GM18867 (cell line): ENCODE measurements around the gene MALAT1.
A peak's percentile ranks its signal among the peaks of the same experiment; 100 is the strongest.
"Not testable (repeated sequence)": the region's sequence is repeated elsewhere in the genome, so short reads cannot be mapped to it uniquely, and the experiment has no call there.

ENCODE experiments used
- ATAC-seq: cut with Tn5 transposase; IDR thresholded peaks from one replicate; pipeline ENCODE4 v1.9.1; 2021; ENCODE audit warnings: mild to moderate bottlenecking, moderate library complexity; ENCODE audit not compliant: unreplicated experiment

The MALAT1 gene

DNA sequence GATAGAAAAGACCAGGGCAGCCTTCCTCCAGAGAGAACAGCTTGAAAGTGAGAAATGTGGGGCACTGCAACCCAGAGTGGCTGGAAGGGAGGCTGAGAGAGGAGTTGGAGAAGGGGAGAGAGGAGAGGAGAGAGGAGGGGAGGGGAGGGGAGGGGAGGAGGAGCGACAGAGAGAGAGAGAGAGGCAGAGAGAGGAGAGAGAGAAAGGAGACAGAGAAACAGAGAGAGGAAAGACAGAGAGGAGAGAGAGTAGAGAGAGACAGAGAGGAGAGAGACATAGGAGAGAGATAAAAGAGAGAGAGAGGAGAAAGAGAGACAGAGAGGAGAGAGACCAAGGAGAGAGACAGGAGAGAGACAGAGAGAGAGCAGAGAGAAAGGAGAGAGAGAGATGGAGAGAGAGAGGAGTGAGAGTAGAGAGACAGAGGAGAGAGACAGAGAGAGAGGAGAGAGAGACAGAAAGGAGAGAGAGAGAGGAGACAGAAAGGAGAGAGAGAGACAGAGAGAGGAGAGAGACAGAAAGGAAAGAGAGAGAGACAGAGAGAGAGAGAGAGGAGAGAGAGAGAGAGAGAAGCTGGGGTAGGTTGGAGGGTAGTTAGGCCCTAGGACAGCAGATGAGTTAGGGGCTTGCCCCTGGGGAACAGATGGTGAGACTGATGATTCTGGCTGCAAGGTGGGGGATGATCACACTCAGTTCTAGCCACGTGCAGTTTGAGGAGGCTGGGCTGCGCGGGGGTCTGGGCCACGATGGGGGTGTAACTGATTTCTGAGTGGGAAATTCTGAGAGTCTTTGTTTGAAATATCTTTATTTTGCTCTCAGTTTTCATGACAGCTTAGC is 17.5 kb downstream of the MALAT1 start:
- no peak for ATAC-seq

DNA sequence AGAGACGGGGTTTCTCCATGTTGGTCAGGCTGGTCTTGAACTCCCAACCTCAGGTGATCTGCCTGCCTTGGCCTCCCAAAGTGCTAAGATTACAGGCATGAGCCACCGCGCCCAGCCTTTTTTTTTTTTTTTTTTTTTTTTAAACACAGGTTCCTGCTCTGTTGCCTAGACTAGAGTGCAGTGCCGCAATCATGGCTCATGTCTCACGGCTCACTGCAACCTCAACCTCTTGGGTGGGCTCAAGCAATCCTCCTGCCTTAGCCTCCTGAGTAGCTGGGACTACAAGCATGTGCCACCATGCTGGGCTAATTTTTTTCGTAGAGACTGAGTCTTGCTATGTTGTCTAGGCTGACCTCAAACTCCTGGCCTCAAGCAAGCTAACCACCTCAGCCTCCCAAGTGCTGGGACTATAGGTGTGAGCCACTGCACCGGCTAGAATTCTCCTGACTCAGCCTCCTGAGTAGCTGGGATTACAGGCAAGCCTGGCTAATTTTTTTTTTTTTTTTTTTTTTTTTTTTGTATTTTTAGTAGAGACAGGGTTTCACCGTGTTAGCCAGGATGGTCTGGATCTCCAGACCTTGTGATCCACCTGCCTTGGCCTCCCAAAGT is 20.2 kb downstream of the MALAT1 start:
- ATAC-seq = not testable (repeated sequence)

DNA sequence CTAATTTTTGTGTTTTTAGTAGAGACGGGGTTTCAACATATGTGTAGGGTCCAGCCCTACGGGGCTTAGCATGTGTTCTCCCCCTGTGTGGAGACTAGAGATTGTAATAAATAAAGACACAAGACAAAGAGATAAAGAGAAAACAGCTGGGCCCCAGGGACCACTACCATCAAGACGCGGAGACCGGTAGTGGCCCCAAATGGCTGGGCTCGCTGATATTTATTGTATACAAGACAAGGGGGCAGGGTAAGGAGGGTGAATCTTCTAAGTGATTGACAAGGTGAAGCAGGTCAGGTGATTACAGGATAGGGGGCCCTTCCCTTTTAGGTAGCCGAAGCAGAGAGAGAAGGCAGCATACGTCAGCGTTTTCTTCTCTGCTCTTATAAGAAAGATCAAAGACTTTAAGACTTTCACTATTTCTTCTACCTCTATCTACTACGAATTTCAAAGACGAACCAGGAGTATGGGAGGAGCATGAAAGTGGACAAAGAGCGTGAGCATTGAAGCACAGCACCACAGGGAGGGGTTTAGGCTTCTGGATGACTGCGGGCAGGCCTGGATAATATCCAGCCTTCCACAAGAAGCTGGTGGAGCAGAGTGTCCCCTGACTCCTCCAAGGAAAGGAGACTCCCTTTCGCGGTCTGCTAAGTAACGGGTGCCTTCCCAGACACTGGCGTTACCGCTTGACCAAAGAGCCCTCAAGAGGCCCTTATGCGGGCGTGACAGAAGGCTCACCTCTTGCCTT is 23.1 kb downstream of the MALAT1 start:
- not testable (repeated sequence) for ATAC-seq

DNA sequence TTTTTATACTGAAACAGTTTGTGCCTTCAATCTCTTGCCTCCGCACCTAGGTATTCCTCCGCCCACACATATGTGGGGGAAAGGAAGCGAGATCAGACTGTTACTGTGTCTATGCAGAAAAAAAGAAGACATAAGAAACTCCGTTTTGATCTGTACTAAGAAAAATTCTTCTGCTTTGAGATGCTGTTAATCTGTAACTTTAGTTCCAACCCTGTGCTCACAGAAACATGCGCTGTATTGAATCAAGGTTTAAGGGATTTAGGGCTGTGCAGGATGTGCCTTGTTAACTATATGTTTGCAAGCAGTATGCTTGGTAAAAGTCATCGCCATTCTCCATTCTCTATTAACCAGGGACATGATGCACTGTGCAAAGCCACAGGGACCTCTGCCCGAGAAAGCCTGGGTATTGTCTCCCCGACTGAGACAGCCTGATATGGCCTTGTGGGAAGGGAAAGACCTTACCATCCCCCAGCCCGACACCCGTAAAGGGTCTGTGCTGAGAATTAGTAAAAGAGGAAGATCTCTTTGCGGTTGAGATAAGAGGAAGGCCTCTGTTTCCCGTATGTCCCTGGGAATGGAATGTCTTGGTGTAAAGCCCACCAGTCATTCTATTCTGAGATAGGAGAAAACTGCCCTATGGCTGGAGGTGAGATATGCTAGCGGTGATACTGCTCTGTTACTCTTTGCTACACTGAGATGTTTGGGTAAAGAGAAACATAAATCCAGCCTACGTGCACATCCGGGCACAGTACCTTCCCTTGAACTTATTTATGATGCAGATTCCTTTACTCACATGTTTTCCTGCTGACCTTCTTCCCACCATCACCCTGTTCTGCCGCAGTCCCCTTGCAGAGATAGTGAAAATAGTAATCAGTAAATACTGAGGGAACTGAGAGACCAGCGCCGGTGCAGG is 24.1 kb downstream of the MALAT1 start:
- ATAC-seq = not testable (repeated sequence)

DNA sequence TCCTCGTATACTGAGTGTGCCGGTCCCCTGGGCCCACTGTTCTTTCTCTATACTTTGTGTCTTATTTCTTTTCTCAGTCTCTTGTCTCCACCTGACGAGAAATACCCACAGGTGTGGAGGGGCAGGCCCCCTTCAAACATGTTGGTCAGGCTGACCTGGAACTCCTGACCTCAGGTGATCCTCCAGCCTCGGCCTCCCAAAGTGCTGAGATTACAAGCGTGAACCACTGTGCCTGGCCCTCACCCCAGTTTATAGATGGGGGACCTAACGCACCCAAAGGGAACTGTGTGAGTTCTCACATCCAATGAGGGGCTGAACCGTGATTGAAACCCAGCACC is 24.8 kb downstream of the MALAT1 start:
- not testable (repeated sequence) for ATAC-seq

DNA sequence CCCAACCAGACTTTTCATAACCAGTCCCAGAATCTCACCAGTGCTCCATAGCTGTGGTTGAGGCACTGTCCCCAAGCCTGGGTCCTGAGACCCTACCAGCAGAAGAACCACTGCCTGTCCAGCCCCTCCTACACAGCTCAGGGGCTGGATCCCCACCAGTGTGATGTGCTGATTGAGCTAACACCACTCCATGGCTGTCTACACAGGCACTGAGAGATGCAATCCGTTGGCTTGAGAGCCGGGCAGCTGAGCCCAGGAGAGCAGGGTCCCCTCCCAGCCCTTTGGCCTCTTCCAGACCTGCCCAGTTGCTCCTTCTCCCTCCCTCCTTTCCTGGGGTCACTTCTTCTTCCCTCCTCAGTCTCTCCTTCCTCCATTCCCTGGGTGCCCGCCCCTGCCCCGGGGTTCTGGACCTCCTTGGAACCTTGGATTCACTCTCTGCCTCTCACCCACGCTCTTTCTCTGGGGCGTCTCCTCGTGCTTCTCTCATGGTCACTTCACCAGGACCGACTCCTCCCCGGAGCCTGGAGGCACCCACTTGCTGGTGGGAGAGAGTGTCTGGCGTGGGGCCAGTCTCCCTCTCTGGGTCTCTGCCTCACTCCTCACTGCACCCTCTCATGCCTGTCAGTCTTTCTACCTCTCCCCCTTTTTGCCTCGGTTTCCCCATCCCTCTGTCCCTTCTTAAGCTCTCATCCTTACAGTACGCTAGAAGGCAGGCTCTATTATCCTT is 25.3 kb downstream of the MALAT1 start:
- no peak for ATAC-seq

DNA sequence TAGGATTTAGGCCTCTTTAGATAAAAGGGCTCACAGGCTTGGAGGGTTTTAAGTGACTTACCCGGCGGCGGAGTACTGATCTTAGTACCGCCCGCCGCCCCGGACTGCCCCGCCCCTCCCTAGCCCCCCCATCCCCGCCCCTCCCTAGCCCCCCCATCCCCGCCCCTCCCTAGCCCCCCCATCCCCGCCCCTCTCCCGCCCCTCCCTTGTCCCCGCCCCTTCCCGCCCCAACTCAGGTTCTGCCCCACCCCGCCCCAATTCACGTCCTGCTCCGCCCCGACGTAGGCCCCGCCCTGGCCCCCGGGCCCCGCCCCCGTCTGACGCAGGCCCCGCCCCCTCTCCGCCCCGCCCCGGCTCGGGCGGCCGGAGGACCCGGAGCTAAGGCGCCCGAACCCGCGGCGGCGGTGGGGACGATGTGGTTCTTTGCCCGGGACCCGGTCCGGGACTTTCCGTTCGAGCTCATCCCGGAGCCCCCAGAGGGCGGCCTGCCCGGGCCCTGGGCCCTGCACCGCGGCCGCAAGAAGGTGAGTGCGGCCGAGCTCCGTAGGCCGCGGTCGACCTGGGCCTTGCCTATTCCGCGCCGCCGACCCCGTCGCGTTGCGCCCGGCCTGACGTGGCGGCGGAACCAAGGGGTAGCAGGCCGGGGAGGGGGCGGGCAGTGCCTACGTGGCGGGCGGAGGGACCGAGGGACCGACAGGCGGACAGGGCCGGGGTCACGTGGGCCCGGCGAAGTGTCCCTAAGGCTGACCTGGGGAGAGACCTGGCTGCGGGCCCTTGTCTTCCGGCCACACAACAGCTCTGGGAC is 26.1 kb downstream of the MALAT1 start, which contains the start of gene SCYL1:
SCYL1 (plus strand) TSS at position 343 of the 805 bp plus-strand sequence; CDS start at position 414, 71 bp downstream.
- peak; percentile 60 for ATAC-seq

DNA sequence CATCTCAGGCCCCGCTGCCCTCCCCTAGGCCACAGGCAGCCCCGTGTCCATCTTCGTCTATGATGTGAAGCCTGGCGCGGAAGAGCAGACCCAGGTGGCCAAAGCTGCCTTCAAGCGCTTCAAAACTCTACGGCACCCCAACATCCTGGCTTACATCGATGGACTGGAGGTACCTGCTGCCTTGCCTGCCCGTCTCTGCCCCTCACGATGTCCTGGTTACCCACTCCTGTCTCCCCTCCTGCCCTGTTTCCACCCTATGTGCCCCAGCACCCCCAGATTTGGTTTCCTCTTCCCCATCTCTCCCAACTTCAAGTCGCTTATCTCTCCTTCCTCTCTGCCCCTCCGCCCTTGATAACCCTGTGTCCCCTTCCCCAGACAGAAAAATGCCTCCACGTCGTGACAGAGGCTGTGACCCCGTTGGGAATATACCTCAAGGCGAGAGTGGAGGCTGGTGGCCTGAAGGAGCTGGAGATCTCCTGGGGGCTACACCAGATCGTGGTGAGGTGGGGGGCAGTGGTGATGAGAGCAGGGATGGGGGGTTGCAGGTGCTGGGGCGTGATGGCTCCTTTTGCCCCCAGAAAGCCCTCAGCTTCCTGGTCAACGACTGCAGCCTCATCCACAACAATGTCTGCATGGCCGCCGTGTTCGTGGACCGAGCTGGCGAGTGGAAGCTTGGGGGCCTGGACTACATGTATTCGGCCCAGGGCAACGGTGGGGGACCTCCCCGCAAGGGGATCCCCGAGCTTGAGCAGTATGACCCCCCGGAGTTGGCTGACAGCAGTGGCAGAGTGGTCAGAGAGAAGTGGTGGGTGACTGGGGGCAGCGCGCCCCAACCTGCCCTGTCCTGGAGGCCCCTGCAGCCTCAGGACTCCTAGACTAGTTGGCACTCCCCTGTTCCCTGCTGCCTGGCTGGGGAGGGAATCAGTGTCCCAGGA is 27.0 kb downstream of the MALAT1 start:
- no peak for ATAC-seq

DNA sequence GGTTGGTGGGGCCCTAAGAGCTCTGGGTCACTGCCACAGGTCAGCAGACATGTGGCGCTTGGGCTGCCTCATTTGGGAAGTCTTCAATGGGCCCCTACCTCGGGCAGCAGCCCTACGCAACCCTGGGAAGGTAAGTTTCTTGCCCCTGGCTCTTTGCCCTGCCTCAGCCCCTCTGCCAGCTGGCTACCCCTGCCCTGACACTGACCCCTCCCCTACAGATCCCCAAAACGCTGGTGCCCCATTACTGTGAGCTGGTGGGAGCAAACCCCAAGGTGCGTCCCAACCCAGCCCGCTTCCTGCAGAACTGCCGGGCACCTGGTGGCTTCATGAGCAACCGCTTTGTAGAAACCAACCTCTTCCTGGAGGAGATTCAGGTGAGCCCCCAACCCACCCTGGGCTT is 27.9 kb downstream of the MALAT1 start:
- ATAC-seq = no peak

DNA sequence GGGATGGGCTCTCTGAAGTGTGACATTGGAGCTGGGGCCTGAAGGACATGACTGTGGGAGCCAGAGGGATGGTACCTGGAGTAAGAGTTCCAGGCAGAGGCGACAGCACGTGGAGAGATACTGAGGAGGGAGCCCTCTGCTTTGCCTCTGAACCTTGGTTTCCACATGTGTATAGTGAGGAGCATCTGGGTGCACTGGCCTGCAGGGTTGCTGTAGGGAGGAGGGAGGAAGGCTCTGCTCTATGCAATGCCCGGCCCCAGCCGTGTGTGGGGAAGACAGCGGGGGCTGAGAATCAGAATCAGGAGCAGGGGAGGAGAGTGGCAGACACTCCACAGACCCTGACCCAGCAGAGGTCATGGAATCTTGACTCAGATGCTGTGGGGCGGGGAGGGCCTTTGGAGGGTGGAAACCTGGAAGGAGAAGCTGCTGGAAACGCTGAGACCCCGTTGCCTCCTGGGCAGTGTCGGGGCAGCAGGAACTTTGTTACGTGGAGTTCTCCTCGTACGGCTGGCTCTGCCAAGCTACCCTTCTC is 30.0 kb downstream of the MALAT1 start:
- ATAC-seq = no peak

DNA sequence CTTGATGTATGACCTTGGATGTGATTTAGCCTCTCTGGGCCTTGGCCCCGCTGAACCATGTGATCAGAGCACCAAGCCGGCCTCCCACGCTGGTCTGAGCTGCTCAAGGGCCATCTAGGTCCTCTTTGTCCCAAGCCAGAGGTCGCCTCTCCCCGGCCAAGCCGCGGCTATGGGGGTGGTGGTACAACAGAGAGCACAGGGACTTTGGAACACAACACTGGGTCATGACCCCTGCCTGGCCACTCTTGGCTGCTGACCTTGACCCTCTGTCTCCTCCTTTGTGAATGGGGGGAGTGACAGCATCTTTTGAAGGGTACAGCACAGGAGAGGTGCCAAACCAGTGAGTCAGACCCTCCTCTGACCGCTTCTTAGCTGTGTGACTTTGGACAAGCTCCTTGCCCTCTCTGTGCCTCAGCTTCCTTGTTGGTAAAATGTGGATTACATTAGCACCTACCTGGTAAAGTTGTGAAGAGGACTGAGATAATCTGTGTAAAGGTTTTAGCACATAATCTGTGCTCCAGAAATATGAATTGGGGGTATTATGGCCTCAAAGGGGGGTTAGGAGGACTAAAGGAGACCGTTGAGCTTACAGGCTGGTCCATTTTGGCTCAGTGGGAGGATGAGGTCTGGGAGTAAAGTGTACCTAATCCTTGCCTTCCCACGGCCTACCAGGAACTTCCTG is 30.8 kb downstream of the MALAT1 start:
- ATAC-seq = no peak

DNA sequence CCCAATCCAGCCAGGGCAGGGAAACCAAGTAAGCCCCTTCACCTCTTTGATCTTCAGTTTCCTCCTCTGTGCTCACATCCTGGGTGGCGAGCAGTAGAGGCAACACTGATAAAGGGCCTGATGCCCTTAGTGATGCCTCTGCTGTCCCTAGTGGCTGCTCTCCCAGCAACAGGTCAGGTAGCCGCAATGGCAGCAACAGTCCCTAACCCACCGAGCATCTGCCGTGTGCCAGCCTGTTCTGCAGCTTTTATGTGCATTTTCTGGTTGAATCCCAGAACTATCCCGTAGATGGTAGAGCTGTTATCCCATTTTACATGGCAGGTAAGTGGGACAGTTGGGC is 31.3 kb downstream of the MALAT1 start:
- no peak for ATAC-seq

DNA sequence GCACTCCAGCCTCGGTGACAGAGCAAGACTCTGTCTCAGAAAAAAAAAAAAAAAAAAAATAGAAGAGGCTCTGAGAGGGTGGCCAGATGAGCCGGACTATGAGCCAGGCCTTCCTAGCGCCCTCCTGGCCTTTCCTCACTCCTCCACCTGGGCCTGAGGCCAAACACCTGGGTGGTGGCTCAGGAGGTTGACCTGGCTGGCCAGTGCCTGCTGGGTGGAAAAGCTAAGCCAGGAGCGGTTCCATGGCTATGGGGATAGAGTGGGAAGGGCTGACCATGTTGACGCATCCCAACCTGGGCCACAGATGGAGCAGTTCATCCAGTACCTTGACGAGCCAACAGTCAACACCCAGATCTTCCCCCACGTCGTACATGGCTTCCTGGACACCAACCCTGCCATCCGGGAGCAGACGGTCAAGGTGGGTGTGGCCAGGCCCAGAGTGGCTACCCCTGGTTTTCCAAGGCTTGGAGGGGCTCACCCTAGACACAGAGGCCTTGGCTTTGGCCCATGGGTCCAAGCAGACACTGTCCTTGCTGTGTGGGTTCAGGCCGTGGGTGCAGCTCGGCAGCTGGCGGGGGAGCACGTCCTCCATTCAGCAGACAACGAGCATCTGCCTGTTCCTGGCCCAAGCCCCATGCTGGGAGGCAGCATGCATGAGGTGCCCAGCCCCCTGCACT is 33.7 kb downstream of the MALAT1 start:
- ATAC-seq = no peak

DNA sequence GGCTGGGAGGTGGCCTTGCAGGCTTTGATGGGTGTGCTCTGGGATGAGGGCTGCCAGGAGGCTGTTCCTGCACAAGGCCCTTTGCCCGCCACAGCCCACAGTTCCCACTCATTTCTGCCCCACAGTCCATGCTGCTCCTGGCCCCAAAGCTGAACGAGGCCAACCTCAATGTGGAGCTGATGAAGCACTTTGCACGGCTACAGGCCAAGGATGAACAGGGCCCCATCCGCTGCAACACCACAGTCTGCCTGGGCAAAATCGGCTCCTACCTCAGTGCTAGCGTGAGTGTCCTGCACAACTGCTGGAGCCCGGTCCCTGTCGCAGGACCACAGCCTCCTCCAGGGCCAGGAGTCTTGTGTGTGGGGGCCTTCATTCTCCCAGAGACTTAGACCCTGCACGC is 36.3 kb downstream of the MALAT1 start:
- no peak for ATAC-seq

DNA sequence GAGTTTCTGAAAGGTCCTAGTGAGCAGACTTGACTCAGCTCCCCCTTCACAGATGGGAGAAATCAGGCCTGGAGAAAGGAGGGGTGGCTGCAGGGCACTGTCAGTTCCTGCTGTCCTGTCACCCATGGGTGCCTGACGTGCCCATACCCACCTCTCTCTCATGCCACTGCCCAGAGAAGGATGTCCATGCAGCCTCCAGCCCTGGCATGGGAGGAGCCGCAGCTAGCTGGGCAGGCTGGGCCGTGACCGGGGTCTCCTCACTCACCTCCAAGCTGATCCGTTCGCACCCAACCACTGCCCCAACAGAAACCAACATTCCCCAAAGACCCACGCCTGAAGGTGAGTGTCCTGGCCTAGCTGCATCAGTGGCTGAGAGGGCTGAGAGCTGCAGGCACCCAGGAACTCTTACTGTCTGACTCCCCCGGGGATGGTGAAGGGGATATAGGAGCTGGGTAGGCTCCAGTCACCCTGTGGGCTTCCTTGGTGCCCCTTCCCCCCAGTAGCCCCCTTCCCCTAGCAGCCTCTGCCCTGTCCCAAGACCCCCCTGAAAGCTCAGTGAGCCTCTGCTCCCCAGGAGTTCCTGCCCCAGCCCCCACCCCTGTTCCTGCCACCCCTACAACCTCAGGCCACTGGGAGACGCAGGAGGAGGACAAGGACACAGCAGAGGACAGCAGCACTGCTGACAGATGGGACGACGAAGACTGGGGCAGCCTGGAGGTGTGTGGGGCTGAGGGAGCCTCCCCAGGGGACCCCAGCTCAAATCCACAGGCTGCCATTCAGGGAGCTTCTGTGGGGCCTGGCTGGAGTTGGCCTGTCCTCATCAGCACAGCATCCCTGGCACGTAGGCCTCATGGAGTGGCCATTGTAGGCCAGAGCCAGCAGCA is 37.8 kb downstream of the MALAT1 start:
- no peak for ATAC-seq

DNA sequence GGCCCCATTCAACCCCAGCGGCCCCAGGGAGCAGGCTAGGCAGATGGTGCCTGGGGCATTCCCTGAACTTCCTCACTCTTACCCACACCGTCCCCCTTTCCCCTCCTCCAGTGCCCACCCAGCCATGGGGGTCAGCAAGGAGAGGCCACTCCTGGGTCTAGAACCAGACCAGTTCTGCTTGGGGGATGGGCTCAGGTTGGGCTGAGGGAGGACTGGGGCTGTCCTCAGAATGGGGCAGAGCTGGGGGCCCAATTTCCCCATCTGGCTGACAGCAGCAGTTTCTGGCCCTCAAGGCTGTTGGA is 38.4 kb downstream of the MALAT1 start:
- no peak for ATAC-seq
